SK-N-MC (cell line): ENCODE results near the gene FAM193B.

Experiments
- FOXP2 ChIP-seq: optimal IDR thresholded peaks from 2 replicates; pipeline ENCODE3; 2011; ENCODE audit warnings: mild to moderate bottlenecking, moderate library complexity; ENCODE audit not compliant: insufficient read depth; ENCODE audit errors: extremely low read length, control extremely low read depth
- POLR2AphosphoS5 ChIP-seq: IDR thresholded peaks from 2 replicates; pipeline ENCODE4 v1.6.1; 2012; ENCODE audit warnings: mild to moderate bottlenecking, low read depth, low read length, borderline replicate concordance

DNA sequence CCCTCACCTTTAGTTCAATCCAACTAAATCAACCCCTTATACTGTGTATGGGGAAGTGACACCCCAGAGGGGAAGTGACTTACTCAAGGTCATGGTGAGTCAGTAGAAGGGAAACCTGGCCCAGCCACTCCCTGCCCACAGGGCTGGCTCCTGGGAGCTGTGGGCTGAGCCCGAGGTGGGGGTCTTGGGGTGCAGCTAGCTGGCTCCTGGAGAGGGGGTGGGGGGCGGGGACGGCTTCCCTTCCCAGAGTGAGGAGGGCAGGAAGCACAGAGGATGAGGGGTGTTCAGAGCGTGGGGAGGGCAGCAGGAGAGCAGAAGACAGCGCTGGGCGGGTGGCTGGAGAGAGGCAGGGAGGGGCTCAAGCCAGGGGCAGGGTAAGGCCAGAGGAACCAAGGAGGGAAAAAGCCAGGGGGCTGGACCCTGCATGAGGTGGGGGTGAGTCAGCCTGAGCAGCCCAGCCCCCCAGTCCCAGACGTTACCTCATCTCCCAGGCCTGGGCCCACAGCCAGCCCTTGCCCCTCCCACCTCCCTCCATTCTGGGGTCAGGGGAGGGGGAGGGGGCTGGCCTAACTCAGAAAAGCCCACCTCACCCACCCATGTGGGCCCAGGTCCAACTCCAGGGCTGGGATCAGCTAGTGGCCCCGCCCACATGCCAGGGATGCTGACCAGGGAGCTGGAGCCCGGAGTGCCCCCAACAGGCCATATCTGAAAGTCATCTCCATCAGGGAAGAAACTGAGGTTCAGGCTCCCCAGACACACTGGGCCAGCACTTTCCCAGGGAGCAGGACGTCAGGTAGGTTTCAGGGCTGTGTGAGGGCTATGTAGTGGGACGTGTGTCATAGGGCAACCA, 59.8 kb downstream of the FAM193B start:
- TF ChIP-seq FOXP2 (no peak), POLR2AphosphoS5 (no peak)
